ENCODE results near the gene PDIK1L. TPM values are rescaled to one million over a fixed set of nuclear protein-coding genes. Genes with fewer than 3 reads are reported as not detected.
A peak's percentile ranks its signal among the peaks of the same experiment; 100 is the strongest.

The PDIK1L gene
- total RNA-seq, 2 experiments from 2014 or later, result 11.7 to 13.4 TPM

DNA sequence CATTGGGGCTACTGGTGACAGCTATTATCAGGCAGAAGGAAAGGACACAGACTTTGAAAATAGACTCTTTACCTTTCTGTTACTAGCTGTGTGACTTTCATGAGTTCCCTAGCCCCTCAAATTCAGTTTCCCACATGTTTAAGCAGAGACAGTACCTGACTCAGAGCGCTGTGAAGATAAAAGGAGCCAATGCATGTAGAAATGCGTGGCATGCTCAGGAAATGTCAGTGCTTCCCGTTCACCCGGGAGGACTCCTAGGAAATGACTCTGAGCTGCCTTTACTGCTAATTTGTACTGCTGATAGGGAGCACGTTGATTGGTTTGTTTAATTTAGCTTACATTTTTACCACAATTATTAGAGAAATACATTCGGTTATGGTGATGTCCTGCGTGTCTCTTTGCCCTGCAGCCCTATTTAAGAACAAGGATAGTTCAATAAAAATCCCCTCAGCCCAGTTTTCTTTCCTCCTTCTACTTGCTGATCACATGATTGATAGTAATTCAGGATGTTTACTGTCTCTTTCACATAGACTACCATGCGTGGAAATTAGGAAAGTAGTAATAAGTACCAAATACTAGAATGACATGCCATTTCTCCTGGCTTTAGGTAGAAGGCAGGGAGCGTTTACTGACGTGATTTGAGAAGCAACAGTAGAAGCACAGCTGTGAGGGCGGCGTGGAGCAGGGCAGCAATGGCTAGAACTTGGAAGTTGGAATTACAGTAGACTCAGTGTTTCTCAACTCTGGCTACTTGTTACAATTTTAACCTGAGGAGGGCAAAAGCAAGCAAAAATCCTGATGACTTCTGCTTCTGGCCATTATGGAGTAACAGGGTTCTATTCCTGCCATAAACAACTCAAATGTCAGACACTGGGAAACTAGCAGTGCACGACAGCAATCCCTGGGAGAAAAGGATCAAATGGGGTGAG is 15.9 kb downstream of the PDIK1L start:
- H3K4me3 Mint-ChIP-seq, result peak overlapping the region; percentile 71
- no peaks in the 10 kb centered on the region for H3K9me3 Mint-ChIP-seq
- H3K27me3 Mint-ChIP-seq, result peaks cover 2% of the 10 kb centered on the region
- H3K36me3 Mint-ChIP-seq (ENCODE audit: low read depth), result peaks cover 7% of the 10 kb centered on the region
- intact Hi-C loops (cut with micrococcal nuclease), result no loop called here
- ChIA-PET POLR2A (interaction anchor here (0.6 to 2.7 kb wide), 9 partner anchors 11 to 1924 kb away, joined by 3 to 23 read pairs (median 4); partner anchors contain the start of gene PDIK1L), CTCF (interaction anchor here (1.0 to 13.9 kb wide), 7 partner anchors 12 to 107 kb away, joined by 3 to 164 read pairs (median 4); partner anchors contain the start of gene CEP85)
- no peak for ATAC-seq
- no peak for DNase-seq
- H3K27ac Mint-ChIP-seq, result peak overlapping the region; percentile 91
- TF ChIP-seq, protein P1, sequence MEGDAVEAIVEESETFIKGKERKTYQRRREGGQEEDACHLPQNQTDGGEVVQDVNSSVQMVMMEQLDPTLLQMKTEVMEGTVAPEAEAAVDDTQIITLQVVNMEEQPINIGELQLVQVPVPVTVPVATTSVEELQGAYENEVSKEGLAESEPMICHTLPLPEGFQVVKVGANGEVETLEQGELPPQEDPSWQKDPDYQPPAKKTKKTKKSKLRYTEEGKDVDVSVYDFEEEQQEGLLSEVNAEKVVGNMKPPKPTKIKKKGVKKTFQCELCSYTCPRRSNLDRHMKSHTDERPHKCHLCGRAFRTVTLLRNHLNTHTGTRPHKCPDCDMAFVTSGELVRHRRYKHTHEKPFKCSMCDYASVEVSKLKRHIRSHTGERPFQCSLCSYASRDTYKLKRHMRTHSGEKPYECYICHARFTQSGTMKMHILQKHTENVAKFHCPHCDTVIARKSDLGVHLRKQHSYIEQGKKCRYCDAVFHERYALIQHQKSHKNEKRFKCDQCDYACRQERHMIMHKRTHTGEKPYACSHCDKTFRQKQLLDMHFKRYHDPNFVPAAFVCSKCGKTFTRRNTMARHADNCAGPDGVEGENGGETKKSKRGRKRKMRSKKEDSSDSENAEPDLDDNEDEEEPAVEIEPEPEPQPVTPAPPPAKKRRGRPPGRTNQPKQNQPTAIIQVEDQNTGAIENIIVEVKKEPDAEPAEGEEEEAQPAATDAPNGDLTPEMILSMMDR (IDR thresholded peaks at IDR 0.05), result no peak
- H3K4me1 Mint-ChIP-seq (ENCODE audit: low read depth), result peaks cover 45% of the 10 kb centered on the region

DNA sequence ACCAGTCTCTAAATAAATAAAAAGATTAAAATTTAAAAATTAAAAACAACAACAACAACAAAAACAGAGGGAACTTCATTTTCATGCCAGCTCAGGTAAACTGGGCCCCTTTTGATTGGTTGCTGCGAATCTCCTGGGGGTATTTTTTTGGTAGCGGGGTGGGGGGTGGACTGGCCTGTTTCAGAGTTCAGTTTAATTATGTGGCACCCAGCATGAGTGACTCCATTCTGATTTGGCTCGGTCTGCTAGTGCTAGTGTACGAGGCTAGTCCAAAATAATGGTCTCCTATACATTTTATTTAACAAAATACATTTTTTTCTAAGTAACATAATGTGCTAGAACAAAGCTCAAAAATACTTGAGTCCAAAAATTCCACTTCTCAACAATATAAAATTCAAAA is 18.2 kb downstream of the PDIK1L start:
- ChIA-PET CTCF (interaction anchor here (0.8 to 13.9 kb wide), 5 partner anchors 8 to 40 kb away, joined by 3 to 164 read pairs (median 4); partner anchors contain the start of gene ZNF593), POLR2A (interaction anchor here (1.1 kb wide), 1 partner anchor 8 kb away, joined by 3 read pairs; no protein-coding TSS in a partner anchor)
- TF ChIP-seq, protein P1 (IDR thresholded peaks at IDR 0.05), result no peak

DNA sequence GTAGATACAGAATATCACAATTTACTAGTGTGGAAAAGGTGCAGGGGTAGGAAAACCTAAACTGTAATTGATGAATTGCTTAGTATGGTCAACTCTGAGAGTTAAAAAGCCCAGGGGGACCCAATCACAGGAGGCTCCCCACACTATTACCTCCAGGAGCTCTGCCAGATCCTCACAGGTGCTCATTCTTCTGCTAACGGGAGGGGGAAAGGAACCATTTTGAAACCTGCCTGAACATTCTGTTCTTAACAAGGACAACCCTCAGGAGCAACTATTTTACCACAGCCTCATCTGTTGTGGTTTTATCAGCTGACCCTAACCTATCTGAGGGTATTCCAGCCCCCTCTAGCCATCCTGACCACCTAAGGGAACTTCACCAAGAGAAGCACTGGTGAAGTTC is 19.1 kb downstream of the PDIK1L start:
- H3K4me3 Mint-ChIP-seq, result no peak overlapping the region
- CTCF ChIA-PET, result interaction anchor here (1.0 to 13.9 kb wide), 4 partner anchors 9 to 39 kb away, joined by 4 to 164 read pairs (median 9); partner anchors contain the start of gene ZNF593
- TF ChIP-seq, protein P1 (IDR thresholded peaks at IDR 0.05), result no peak
- POLR2A ChIA-PET, result no interaction called here
- H3K9me3 Mint-ChIP-seq, result no peaks in the 10 kb centered on the region
- H3K36me3 Mint-ChIP-seq (ENCODE audit: low read depth), result no peaks in the 10 kb centered on the region
- no peak for ATAC-seq
- intact Hi-C loops (cut with micrococcal nuclease), result no loop called here
- DNase-seq, result no peak
- H3K27me3 Mint-ChIP-seq, result peaks cover 2% of the 10 kb centered on the region
- H3K4me1 Mint-ChIP-seq (ENCODE audit: low read depth), result peaks cover 24% of the 10 kb centered on the region
- no peak overlapping the region for H3K27ac Mint-ChIP-seq

More for the DNA sequence above, 18.2 kb downstream of the PDIK1L start:
- Mint-ChIP-seq H3K4me3 (no peak overlapping the region), H3K9me3 (no peaks in the 10 kb centered on the region), H3K27me3 (peaks cover 2% of the 10 kb centered on the region), H3K36me3 (ENCODE audit: low read depth) (no peaks in the 10 kb centered on the region), H3K4me1 (ENCODE audit: low read depth) (peaks cover 28% of the 10 kb centered on the region), H3K27ac (no peak overlapping the region)
- intact Hi-C loops (cut with micrococcal nuclease), result no loop called here
- DNase-seq (no peak), ATAC-seq (no peak)

GRCh38 chr1:26132128-26132833 is 20.7 kb downstream of the PDIK1L start:
- Mint-ChIP-seq H3K27ac (no peak overlapping the region), H3K4me1 (ENCODE audit: low read depth) (peaks cover 14% of the 10 kb centered on the region), H3K36me3 (ENCODE audit: low read depth) (no peaks in the 10 kb centered on the region), H3K9me3 (no peaks in the 10 kb centered on the region), H3K27me3 (peaks cover 2% of the 10 kb centered on the region), H3K4me3 (no peak overlapping the region)
- TF ChIP-seq, protein P1 (IDR thresholded peaks at IDR 0.05), result no peak
- no peak for DNase-seq
- ChIA-PET CTCF (interaction anchor here (0.8 to 2.3 kb wide), 7 partner anchors 11 to 285 kb away, joined by 3 to 12 read pairs (median 3); partner anchors contain the start of genes CEP85 and ZNF593), POLR2A (no interaction called here)
- ATAC-seq, result no peak
- intact Hi-C loops (cut with micrococcal nuclease), result no loop called here

All from activated CD8-positive, alpha-beta T cell treated with anti-CD3 and anti-CD28 coated beads for 36 hours (primary cell).